Activated CD4-positive, CD25-positive, alpha-beta regulatory T cell treated with anti-CD3 and anti-CD28 coated beads, Interleukin-2, amount 50 U/mL, for 72 hours (primary cell): ENCODE results near the gene PPIL1.
"Not testable (repeated sequence)": the region's sequence is repeated elsewhere in the genome, so short reads cannot be mapped to it uniquely, and the experiment has no call there.

Source experiments
- DNase-seq: peaks from one replicate; pipeline ENCODE4 v3.0.0; 2021

PPIL1 gene

GRCh38 chr6:36874443-36875249, at the start of gene PPIL1:
TSS of gene PPIL1 (minus strand) at chr6:36874803. CDS start at chr6:36874772, 31 bp downstream.
- DNase-seq, result peak; percentile 81

- no peak for DNase-seq
Observed at GRCh38 chr6:36924131-36924530, 49.5 kb upstream of the PPIL1 start.

DNA sequence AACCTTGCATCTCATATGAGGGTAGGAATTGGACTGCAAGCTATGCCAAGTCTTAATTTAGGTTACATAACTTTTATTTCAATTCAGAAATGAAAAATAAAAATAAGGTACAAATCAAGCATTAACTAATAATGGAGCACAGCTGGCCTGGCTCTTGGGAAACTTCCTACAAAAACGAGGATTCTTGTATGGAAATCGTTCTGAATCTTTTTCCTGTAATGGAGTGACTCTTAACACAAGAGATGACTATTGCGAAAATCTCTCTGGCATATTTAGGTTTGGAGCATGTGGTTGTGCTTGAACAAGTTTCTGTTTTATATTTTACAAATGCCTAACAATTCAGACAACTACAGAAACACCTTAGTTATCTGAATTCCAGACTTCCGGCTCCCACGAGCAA, 45.9 kb upstream of the PPIL1 start:
- DNase-seq, result no peak

GRCh38 chr6:36920049-36920448, 45.4 kb upstream of the PPIL1 start:
- no peak for DNase-seq

DNA sequence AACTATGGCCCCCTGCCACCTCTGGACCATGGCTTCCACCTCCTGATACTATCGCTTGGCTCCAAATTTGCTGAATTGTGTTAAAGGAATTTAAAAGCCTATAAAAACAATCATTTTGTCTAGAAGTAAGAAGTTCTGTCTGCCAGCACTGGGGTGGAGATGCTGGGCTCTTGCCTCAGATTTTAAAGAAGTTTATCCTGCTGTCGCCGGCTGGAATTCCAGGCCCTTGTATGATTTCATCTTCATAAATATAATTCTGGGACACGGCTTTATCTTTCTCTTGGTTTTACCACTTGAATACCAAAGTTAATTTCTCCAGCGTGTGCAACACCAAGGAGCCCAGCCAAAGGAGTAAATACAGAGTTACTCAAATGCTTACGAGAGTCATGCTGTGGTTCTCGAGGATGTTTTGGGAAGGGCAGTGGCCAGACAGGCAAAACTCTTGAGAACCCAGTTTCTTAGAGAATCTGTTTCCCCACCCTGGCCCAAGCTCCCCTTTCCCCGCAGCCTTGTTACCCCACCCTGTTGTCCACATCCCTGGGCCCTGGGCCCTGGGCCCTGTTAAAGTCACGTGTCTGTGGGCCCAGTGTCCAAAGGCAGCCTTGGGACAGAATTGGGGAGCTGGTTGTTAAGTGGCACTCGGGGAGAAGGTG, 43.1 kb upstream of the PPIL1 start:
- no peak for DNase-seq

DNA sequence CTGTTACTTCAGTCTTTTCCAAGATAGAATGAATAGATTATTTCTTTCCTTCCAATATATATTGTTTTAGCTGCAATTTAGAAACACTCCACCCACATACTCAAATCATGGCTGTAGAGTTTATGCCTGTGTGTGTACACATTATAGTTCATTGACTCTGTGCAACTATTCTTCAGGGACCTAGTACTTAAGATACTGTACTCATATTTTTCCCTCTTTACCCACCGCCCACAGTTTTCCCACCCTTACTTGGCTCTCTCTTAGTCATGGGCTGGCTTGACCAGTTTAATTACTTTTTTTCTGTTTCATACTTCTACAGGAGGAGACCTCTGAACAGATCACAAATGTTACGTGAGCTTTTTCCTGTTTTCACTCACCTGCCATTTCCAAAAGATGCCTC, 41.5 kb upstream of the PPIL1 start:
- DNase-seq, result no peak

DNA sequence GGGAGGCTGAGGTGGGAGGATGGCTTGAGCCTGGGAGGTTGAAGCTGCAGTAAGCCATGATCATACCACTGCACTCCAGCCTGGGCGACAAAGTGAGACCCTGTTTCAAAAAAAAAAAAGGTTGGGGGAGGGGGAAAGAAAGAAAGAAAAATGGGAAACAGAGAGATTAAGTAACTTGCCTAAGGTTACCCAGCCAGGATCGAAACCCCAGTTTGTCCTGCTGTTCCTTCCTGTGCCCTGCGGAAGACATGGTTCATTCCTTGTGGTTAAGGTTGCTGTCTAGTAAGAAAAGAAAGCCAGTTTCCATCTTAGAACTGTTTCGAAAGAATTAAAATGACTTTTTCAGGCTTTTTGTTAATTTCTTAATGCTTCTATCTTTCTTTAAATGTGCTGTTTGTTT, 41.0 kb upstream of the PPIL1 start:
- DNase-seq, result no peak

DNA sequence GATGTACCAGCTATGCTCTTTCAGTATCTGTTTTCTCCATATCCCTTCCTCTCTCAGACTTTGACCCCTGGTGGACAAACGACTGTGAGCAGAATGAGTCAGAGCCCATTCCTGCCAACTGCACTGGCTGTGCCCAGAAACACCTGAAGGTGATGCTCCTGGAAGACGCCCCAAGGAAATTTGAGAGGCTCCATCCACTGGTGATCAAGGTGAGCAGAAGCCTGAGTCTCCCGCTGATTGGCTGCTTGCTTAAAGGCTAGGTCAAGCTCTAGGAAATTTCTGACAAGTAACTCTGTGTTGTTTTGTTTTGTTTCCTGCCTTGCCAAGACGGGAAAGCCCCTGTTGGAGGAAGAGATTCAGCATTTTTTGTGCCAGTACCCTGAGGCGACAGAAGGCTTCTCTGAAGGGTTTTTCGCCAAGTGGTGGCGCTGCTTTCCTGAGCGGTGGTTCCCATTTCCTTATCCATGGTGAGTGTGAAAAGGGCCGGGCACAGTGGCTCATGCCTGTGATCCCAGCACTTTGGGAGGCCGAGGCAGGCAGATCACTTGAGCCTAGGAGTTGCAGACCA, 39.7 kb upstream of the PPIL1 start:
- DNase-seq, result no peak

DNA sequence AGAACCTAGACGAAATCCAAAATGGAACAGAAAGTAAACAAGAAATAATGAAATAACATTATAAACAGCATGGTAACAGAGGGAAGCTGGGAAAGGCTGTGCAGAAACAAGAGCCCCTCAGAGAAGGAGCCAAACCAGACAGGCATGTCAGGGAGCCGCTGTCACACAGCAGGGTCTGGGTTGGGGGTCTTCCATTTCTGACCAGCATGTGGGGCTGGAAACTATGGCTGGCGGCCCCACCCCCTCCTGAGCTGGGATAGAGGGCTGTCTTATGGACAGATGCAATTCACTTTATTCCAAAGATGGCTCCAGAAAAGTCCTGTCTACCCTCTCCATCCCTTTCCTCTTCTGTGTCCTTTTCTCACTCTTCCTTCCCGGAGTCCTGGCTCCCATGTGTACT, 38.5 kb upstream of the PPIL1 start:
- no peak for DNase-seq

- no peak for DNase-seq
Observed at GRCh38 chr6:36912586-36912985, 38.0 kb upstream of the PPIL1 start.

GRCh38 chr6:36912030-36912454, 37.4 kb upstream of the PPIL1 start:
- no peak for DNase-seq

DNA sequence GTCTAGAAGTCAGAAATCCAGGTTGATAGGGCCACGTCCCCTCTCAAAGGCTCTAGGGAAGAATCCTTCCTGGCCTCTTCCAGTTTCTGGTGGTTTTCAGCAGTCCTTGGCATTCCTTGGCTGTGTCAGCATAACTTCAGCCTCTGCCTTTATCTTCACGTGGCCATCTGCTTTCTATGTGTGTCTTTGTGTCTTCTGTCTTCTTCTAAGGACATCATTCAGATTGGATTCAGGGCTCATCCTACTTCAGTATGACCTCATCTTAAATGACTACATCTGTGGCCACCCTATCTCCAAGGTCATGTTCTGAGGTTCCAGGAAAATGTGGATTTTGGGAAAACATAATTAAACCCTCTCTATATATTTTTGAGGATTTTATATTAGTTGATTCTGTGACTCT, 34.1 kb upstream of the PPIL1 start:
- no peak for DNase-seq

DNA sequence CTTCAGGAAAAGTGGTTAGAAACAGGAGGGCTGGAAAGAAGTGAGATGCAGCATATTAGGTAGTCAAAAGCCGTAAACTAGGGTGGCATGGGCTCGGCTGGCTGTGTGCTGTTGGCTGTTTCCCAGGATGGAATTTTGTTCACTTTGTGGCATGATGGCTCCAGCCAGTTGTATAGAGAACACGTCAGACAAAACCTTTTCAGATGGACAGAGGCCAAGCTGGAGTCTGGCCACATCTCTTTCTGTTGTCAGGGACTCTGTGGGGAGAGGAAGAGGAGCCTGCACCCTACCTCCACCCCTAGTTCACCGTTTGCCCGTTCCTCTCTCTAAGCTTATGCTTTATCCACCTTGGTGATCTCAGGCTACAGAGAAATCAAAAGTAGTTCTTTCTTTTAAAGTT, 33.2 kb upstream of the PPIL1 start:
- DNase-seq, result no peak

DNA sequence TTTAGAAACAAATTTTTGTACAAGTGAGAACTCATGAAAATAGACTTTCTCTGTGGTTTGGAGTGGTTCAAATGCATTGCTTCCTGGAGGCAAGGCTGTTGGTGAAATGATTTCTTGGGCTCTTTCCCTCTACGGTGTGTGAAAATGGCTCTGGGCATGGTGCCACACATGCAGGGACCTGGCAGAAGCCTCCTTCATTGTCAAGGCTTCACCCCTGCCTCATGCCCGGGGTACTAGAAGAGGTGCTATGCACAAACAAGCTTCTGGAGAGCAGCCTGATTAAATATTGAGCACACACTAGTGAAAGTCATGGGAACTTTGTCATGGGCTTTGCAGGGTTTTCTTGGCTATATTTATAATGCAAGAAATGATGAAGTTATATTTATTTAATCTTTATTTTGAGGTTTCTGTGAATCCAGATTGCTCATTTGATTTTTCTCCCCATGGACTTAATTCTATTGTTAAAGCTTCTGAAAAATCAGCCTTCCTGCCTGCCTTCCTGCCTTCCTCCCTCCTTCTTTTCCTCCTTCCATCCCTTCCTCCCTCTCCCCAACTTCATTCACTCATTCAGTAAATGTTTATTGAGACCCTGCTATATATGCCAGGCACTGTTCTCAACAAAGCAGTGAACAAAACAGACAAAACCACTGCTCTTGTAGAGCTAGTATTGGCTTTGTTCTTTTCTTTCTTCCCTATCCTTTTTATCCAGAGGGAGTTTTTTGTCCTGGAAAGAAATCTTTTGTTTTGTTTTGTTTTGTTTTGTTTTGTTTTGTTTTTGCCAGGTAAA, 32.1 kb upstream of the PPIL1 start:
- DNase-seq, result no peak

DNA sequence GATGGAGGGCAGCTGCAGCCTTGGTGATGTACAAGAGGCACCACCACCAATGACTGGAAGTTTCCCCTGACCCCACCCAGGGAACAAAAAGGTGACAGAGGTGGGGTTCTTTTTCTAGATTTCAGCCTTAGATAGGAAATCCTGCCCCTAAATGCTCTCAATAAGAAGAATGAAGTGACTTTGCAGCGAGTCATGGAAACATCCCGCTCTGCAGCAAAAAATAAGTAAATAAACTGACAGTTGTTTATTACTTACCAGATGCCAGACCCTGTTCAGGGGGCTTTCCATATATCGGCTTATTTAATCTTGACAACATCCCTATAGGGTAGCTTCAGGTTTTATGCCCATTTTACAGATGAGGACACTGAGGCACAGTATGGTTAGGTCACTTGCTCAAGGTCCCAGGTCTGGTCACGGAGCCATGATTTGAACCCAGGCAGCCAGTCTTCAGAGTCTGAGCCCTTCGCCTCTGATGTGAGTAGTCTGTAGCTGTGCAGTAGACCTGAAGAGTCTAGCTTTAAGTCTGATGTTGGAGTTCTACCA, 30.3 kb upstream of the PPIL1 start:
- DNase-seq, result no peak

- no peak for DNase-seq
Observed at GRCh38 chr6:36904114-36904513, 29.5 kb upstream of the PPIL1 start.

DNA sequence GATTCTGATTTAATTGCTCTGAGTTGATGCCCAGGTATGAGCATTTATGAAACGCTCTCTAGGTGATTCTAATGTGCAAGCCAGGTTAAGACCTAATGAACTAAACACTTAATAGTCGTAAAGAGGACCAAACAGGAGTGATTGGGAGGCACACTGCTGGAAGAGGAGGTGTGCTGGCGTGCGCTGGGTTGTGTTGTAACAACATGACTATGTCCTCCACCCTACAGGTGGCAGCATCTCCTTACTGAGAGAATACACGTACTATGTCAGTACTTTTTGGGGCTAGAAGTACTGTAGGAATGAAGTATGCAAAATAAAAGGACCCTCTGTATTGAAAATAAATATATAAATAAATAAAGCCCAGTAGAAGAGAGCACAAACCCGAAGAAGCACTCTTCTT, 23.0 kb upstream of the PPIL1 start:
- no peak for DNase-seq

DNA sequence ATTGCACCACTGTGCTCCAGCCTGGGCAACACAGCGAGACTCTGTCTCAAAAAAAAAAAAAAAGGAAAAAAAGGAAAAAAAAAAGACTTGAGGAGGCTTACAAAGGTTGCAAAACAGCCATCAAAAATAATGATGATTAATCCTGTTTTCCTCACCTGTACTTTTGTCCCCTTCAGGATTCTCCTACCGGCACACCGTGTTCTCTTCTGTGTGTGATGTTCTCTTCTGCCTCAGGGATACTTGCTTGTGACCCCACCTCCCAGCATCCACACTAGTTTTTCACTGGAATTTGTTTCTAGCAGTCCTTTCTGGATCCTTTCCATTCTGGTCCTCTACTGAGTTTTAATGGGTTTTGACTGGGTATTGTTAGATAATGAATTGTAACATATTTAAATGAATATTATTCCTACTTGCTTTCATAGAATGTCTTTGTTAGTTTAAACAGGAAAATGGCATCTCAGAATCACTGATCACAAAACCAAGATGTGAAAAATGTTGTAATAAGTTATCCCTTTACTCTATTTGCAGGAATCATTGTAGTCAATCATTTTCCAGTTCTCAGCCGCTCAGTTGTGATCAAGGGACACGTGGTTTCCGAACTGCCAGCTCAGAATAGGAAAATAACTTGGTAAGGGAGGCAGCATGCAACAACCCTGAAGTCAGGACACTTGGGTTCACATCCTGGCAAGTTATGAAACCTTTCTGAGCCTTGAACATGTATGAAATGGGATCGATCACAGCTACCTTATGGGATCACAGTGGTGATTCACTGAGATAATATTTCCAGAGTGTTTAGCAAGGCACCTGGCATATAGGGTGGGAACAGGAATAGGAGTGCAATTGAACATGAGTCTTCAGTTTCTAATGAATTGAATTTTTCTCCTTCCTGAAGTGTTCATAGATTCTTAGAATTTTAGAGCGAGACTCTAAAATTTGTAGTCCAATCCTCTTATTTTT, 19.7 kb upstream of the PPIL1 start:
- no peak for DNase-seq

GRCh38 chr6:36891153-36891552, 16.6 kb upstream of the PPIL1 start:
- not testable (repeated sequence) for DNase-seq

- DNase-seq, result no peak
Observed at GRCh38 chr6:36890112-36890663, 15.6 kb upstream of the PPIL1 start.

DNA sequence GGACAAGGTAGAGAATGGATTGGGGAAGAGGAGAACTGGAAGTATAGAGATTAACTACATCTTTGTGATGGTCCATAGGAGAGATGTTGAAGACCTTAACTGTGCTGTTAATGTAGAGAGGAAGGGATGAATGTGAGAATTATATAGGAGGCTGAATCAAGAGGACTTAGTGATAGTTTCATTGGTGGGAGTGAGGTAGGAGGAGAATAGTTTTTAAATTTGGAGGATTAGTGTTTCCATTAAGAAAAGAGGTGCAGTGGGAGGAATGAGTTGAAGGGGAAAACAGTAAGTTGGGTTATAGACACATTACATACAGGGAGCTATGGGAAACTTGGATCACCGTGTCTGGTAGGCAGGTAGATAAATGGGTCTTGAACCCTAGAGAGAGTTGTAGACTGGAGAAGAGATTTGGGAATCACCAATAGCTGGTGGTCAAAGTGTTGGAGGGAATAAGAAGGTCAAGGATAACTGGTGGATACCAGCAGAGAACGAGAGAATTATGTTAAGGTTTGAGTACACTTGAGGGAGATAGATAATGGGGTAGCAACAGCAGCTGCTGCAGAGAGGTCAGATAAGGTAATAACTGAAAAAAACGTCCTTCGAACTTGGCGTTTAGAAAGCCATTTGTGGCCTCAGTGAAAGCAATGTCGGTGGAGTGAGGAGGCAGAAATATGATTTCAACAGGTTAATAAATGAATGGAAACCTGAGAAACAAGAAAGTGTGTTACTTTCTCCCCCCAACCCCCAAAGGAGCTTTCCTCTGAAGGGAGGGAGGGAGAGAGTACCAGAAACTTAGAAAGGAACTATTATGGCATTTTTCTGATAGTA, 14.3 kb upstream of the PPIL1 start:
- DNase-seq, result no peak
